Epithelial cell of esophagus (primary cell): ENCODE measurements around the gene CNTNAP2.

ENCODE experiments used
- DNase-seq: peaks from one replicate; pipeline ENCODE4 v3.0.0; 2010; ENCODE audit warnings: low read depth
- H3K4me3 ChIP-seq: 2 replicates; pipeline ENCODE4 v1.5.1; 2011; ENCODE audit warnings: mild to moderate bottlenecking, low read length, control low read depth
- CTCF ChIP-seq: IDR thresholded peaks from 2 replicates; pipeline ENCODE4 v1.5.1; 2011; ENCODE audit warnings: low read depth, mild to moderate bottlenecking, low read length, control low read depth, inconsistent platforms; ENCODE audit not compliant: insufficient read depth; ENCODE audit errors: missing control alignments

CNTNAP2 gene

DNA sequence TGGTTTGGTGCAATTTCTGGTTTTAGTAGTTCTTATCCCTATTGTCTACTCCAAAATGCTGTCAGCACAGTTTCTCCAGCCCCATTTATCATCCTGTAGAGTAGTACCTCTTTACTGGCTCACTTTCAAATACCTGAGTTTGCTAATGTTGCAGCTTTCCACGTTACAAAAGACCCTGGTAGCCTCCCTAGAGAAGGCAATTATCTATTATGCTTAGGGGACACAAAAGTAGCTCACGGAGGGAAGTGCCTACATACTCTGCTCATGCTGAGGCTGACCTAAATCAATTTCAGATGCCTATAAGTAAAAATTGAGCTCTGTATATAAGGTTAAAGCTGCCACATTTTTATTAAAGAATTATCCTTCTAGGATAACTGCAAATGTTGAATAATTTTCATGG lies 603.6 kb downstream of the CNTNAP2 start:
- TF ChIP-seq CTCF = no peak
- H3K4me3 ChIP-seq = no peak overlapping the region
- DNase-seq = no peak

DNA sequence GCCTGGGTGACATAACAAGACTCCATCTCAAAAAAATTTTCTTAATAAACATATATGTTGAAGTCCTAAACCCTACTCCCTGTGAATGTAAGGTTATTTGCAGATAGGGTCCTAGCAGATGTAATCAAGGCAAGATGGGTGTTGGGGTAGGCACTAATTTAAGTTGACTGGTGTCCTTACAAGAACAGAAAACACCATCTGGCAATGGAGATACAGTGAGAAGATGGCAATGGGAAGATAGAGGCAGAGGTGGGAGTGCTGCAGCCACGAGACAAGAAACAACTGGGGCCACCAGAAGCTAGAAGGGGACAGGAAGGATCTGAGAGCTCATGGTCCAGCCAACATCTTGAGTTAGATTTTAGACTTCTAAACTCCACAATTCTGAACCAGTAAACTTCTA lies 606.4 kb downstream of the CNTNAP2 start:
- no peak for DNase-seq
- TF ChIP-seq CTCF = no peak

DNA sequence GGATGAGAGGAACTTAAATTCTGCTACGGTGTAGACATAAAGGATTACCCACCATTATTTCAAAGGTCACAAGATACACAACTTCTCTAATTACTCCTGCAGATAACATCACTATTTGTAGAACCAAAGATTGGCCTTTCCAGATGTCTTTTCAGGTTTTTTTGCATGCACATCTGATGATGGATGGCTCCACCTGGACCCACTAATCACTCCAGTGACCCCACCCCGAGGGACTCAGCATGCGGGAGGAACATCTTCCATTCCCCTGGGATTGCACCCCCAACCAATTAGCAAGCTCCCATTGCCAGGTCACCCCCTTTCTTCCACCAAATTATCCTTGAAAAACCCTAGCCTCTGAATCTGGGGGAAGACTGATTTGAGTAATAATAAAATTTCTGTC lies 608.9 kb downstream of the CNTNAP2 start:
- DNase-seq = no peak
- TF ChIP-seq CTCF = no peak
- no peak overlapping the region for H3K4me3 ChIP-seq

More for the DNA sequence above, 606.4 kb downstream of the CNTNAP2 start:
- no peak overlapping the region for H3K4me3 ChIP-seq

- no peak overlapping the region for H3K4me3 ChIP-seq
- DNase-seq = no peak
- TF ChIP-seq CTCF = no peak
These were observed 611.5 kb downstream of the CNTNAP2 start for GRCh38 chr7:146728141-146728540.

DNA sequence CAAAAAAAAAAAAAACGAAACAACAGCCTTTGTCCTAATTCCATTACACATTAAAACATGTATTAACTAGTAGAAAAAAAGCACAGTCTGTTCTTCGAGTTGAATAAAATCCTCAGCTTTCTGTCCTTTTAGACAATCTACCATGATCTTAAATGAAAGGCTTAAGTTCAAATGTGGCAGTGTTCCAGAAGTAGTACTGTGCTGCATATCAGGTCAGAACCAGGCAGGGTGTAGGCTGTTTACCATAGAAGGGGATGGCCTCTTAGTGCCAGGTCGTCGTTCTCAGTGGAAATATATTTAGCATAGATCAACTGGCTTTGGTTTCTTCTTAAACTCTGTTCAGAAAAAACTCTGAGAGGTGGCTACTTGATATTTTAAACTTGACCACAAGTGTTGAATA lies 612.0 kb downstream of the CNTNAP2 start:
- no peak for DNase-seq
- no peak overlapping the region for H3K4me3 ChIP-seq
- no peak for TF ChIP-seq CTCF

DNA sequence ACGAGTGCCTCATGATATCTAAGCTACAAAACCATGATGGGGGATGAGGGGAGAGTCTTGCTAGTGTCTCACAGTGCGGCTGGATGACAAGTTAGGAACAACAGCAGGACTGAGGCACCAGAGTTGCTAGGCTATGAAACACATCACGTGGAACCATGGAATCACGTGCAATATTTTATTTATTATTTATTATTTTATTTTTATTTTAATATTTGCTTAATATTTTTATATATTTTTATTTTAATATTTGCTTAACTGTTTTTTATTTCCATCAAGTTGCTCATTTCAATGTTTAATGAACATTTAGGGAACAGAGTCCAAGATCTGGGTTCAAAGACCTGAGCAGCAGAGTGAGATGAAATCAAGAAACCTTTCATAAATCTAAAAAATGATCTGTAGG lies 614.6 kb downstream of the CNTNAP2 start:
- TF ChIP-seq CTCF = no peak
- DNase-seq = no peak

GRCh38 chr7:146735992-146736391 lies 619.4 kb downstream of the CNTNAP2 start:
- TF ChIP-seq CTCF = no peak
- no peak overlapping the region for H3K4me3 ChIP-seq
- DNase-seq = no peak

More for the DNA sequence above, 614.6 kb downstream of the CNTNAP2 start:
- H3K4me3 ChIP-seq = no peak overlapping the region
